ENCODE data around the gene LRRC4C. TPM values are rescaled to one million over a fixed set of nuclear protein-coding genes. Genes with fewer than 3 reads are reported as not detected.

Gene LRRC4C
- polyA plus RNA-seq, 1 of the 3 experiments (the other 2 are of a cell fraction), result 0.16 TPM

GRCh38 chr11:40328890-40329614 is 1130.4 kb downstream of the LRRC4C start (continued):
- TF ChIP-seq, protein P1, sequence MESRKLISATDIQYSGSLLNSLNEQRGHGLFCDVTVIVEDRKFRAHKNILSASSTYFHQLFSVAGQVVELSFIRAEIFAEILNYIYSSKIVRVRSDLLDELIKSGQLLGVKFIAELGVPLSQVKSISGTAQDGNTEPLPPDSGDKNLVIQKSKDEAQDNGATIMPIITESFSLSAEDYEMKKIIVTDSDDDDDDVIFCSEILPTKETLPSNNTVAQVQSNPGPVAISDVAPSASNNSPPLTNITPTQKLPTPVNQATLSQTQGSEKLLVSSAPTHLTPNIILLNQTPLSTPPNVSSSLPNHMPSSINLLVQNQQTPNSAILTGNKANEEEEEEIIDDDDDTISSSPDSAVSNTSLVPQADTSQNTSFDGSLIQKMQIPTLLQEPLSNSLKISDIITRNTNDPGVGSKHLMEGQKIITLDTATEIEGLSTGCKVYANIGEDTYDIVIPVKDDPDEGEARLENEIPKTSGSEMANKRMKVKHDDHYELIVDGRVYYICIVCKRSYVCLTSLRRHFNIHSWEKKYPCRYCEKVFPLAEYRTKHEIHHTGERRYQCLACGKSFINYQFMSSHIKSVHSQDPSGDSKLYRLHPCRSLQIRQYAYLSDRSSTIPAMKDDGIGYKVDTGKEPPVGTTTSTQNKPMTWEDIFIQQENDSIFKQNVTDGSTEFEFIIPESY (IDR thresholded peaks at IDR 0.05; ENCODE audit: borderline replicate concordance, low read depth), result peak; percentile 83; the same call in 1 of the 2 replicates
- no peak for TF ChIP-seq GATA2 (CRISPR knock-in tag; IDR thresholded peaks at IDR 0.05)
- TF ChIP-seq SMC3 (IDR thresholded peaks at IDR 0.05; ENCODE audit: low read depth, low read length), result no peak
- 0 out of 2 replicates have a peak, but pooled peaks have one; percentile 26 for TF ChIP-seq ELF1 (IDR thresholded peaks at IDR 0.05)
- no peak for TF ChIP-seq EZH2phosphoT487 (IDR thresholded peaks at IDR 0.05; ENCODE audit: borderline replicate concordance, low read depth)
- TF ChIP-seq SIN3A (IDR thresholded peaks at IDR 0.05; ENCODE audit: borderline replicate concordance, low read depth, low read length), result peak; percentile 89
- TF ChIP-seq, protein P2, sequence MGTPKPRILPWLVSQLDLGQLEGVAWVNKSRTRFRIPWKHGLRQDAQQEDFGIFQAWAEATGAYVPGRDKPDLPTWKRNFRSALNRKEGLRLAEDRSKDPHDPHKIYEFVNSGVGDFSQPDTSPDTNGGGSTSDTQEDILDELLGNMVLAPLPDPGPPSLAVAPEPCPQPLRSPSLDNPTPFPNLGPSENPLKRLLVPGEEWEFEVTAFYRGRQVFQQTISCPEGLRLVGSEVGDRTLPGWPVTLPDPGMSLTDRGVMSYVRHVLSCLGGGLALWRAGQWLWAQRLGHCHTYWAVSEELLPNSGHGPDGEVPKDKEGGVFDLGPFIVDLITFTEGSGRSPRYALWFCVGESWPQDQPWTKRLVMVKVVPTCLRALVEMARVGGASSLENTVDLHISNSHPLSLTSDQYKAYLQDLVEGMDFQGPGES (IDR thresholded peaks at IDR 0.05; ENCODE audit: low read depth, low read length), result no peak
- TF ChIP-seq POLR2AphosphoS5 (IDR thresholded peaks at IDR 0.05; ENCODE audit: low read depth, low read length), result peak; percentile 84; the same call in 1 of the 2 replicates

DNA sequence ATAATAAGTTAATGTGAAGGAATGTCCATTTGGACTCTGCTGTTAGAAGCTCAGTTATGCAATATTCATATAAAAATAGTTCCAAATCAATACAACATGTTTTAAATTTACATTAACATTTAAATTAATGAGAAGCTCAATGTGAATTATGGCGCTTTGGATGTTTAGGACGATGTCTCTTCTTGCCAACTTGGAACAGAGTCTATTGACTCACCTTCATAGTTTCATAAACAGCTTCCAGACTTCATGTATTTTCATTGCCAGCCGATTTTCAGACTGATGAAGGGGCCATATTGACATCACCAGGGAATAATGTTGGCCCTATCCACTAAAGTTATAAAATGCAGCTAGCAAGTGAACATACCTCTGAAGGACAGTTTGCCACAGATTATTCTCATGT is 1136.2 kb downstream of the LRRC4C start:
- Histone ChIP-seq H3K4me3 (ENCODE audit: low read depth in 2 of 2, low read length in 1 of 2) (no peak overlapping the region), H4K20me1 (ENCODE audit: insufficient read depth) (no peaks in the 10 kb centered on the region), H3K27me3 (ENCODE audit: insufficient read depth) (no peaks in the 10 kb centered on the region), H3K9ac (no peak overlapping the region), H2AFZ (ENCODE audit: low read depth) (peak overlapping the region; percentile 31; the same call in 1 of the 2 replicates), H3K79me2 (ENCODE audit: insufficient read depth) (no peaks in the 10 kb centered on the region), H3K9me2 (no peaks in the 10 kb centered on the region), H3F3A (replicated peaks; ENCODE audit: insufficient read depth) (peaks cover 5% of the 10 kb centered on the region), H3K4me2 (no peak overlapping the region), H3K4me1 (ENCODE audit: control insufficient read depth in 1 of 2, insufficient read depth in 2 of 2, low read depth in 1 of 2, low read length in 1 of 2) (peaks cover 0 to 13% of the 10 kb centered on the region in 2 experiments; a peak in 1 of 4 replicates), H3K9me3 (no peaks in the 10 kb centered on the region), H3K27ac (ENCODE audit: low read depth in 2 of 2, low read length in 1 of 2) (no peak overlapping the region), H3K36me3 (replicated peaks in 1 of 2; ENCODE audit: control insufficient read depth in 1 of 2, insufficient read depth in 2 of 2, low read length in 1 of 2) (no peaks in the 10 kb centered on the region)
- no peak for DNase-seq
- 37% methylated on average over 3 of the region's 3 CpGs for WGBS (ENCODE audit: low lambda C conversion rate)
- TF ChIP-seq TCF12 (IDR thresholded peaks at IDR 0.05) (no peak), GATA2 (CRISPR knock-in tag; IDR thresholded peaks at IDR 0.05) (no peak), TEAD4 (IDR thresholded peaks at IDR 0.05; ENCODE audit: borderline replicate concordance, insufficient read depth) (no peak), CHD2 (IDR thresholded peaks at IDR 0.05; ENCODE audit: low read length, partially characterized antibody) (no peak), RAD21 (IDR thresholded peaks at IDR 0.05; ENCODE audit: low read length) (no peak), MXI1 (IDR thresholded peaks at IDR 0.05; ENCODE audit: low read depth, low read length) (no peak), TAF1 (IDR thresholded peaks at IDR 0.05; ENCODE audit: borderline replicate concordance, low read depth, low read length) (no peak), EZH2phosphoT487 (IDR thresholded peaks at IDR 0.05; ENCODE audit: borderline replicate concordance, low read depth) (no peak), POLR2AphosphoS5 (IDR thresholded peaks at IDR 0.05; ENCODE audit: low read depth, low read length) (no peak), NRF1 (IDR thresholded peaks at IDR 0.05; ENCODE audit: low read depth, low read length) (no peak), USF2 (IDR thresholded peaks at IDR 0.05; ENCODE audit: borderline replicate concordance, low read depth, low read length) (no peak)
- TF ChIP-seq, protein P2 (IDR thresholded peaks at IDR 0.05; ENCODE audit: low read depth, low read length), result no peak
- ChIA-PET CTCF (interaction anchor here (1.0 to 1.3 kb wide), 2 partner anchors 12 to 29 kb away, joined by 3 read pairs; no protein-coding TSS in a partner anchor), POLR2A (no interaction called here)

Measured in SK-N-SH (cell line).